Epidermal melanocyte (primary cell): ENCODE data around the gene CES3.

Experiments used
- DNase-seq: peaks from one replicate; pipeline ENCODE4 v3.0.0; 2011; ENCODE audit warnings: low spot score; ENCODE audit not compliant: insufficient read length

The CES3 gene

DNA sequence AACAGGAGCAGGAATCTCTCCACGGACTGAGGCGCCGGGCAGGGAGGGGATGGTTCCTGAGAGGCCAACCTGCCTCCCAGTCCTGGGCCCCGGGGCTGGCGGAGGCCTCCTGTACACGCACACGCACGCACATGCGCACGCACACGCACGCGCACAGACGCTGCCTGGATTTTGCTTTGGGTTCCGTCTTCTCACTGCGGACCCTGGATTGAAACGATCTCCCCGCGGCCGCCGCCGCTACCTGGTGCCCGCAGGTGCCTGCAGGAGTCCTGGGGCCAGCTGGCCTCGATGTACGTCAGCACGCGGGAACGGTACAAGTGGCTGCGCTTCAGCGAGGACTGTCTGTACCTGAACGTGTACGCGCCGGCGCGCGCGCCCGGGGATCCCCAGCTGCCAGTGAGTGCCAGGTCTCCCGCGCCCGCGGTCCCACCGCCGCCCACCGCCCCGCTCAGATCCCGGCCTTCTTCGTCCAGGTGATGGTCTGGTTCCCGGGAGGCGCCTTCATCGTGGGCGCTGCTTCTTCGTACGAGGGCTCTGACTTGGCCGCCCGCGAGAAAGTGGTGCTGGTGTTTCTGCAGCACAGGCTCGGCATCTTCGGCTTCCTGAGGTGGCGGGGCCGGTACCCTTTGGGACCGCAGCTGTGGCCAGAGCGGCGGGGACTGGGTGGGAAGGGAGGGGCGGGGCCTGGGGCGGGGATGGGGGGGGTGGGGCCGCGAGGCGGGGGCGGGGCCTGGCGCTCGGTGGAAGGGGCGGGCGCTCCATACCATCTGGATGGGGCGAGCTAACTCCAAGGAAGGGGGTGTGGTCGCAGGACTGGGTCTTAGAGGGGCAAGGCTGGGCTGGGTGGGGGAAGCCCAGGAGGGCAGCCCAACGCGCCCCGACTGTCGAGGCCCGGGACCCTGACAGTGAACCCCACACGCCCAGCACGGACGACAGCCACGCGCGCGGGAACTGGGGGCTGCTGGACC is 39.6 kb downstream of the CES3 start:
- peak; percentile 44 for DNase-seq

- no peak for DNase-seq
These were observed 40.7 kb downstream of the CES3 start for GRCh38 chr16:67001726-67002125.

DNA sequence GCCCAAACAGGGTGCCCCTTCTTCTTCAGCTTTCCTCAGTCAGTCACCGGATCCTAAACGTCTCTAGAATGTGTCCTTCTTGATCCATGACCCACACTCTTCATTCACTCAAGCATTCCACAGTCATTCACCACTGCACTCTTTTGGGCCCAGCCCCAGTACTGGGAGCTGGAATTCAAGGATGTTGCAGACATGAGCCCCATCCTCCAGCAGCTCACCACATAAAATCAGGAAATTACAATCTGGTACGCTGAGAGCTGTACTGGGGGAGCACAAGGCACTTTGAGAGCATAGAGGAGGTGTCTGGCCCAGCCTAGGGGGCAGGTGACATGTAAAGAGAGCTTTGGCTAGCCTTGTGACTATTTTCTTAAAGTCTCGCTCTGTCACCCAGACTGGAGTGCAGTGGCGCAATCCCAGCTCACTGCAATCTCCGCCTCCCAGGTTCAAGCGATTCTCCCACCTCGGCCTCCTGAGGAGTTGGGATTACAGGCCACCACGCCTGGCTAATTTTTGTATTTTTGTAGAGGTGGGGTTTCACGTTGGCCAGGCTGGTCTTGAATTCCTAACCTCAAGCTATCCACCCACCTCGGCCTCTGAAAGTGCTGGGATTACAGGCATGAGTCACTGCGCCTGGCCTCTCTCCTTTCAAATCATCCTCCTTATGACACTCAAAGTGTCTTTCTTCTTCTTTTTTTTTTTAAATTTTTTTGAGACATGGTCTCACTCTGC is 46.0 kb downstream of the CES3 start:
- DNase-seq = no peak

DNA sequence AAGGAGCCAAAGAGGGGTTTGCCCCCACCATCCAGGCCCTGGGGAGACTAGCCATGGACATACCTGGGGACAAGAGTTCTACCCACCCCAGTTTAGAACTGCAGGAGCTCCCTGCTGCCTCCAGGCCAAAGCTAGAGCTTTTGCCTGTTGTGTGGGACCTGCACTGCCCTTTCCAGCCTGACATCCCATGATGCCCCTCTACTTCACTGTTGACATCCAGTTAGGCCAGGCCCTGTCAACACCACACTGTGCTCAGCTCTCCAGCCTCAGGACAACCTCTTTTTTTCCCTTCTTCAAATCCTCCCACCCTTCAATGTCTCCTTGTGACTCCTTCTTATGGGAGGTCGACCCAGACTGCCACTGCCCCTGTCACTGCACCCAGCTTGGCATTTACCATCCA is 48.1 kb downstream of the CES3 start:
- DNase-seq = no peak

DNA sequence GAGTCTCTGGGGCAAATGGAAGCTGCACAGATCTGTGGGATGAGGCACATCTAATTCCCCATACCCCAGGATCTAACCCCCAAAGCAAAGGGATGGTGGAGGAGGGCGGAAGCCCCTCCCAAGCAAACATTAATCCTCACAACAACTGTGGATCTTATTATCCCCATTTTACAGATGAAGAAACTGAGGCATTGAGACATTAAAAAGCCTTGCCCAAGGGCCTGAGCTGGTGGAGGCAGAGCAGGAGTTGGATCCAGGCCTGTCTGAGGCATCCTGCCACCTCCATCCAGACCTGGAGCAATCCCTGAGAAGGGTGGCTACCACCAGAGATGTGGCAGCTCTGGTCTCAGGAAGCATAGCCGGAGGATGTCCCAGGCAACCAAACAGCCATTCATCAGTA is 50.2 kb downstream of the CES3 start:
- no peak for DNase-seq

GRCh38 chr16:67013233-67013822 is 52.3 kb downstream of the CES3 start:
- DNase-seq = no peak

DNA sequence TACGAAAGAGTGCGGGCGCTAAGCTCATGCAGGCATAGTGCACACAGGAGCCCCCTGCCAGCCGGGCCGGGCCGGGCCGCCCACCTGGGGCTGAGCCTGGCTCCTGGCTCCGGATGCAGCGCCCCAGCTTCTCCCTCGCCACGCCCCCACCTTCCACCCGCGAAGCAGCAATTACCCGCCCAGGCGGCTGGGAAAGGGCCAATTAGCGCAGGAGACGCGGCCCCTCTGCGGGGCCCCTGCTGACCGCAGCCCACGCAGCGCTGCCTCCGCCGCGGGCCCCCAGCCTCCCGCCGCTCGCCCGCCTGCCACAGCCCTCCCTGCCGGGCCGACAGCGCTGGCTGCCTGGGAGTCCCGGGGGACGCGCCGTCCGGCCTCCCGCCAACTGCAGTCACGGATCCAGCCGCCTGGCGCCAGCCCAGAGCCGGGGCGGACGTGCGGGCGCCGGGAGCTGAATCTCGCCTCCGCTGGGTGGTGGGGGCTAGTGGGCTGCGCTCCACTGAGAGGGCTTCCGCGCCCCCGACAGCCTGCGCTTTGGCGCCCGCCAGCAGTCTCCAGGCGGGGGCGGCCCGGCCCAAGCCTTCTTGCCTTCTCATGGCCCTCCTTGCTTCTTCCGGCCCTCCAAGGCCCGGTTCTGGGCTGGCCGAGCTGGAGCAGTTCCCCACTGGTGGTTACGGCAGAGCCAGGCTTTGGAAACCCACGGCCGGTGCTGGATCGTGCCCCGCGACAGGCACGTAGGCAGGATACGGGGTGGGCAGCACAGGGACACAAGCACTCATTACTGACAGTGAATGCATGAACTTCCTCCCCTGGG is 53.0 kb downstream of the CES3 start:
- peak; percentile 49 for DNase-seq

DNA sequence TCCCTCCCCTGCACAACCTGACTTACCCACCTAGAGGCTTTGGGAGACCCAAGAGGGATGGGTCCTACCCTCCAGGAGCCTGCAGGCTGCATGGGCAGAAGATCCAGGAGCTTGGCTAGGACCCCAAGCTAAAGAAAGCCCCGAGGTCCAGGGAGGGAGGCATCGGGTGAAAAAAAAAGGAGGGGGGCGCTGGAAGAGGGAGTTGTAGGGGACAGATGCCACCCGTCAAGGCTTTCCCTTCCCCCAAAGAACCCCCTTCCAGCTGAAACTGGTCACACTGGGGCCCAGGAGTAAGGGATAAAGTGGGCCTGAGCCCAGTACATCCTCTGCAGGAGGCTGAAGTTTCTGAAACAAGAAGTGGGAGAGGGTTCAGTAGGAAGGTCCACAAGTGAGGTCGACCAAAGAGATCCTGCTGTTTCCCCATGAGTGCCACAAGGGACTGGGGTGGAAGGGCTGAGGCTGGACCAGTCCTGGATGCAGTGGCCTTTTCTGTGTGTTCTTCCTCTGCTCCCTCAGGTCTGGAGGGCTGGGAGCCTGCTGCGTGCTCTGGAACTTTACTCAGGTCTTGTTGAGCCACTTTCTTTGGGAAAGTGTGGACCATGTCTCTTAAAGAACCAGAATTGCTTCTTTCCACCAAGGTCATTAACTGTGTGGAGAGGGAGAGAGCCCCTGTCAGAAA is 53.7 kb downstream of the CES3 start:
- DNase-seq = no peak

DNA sequence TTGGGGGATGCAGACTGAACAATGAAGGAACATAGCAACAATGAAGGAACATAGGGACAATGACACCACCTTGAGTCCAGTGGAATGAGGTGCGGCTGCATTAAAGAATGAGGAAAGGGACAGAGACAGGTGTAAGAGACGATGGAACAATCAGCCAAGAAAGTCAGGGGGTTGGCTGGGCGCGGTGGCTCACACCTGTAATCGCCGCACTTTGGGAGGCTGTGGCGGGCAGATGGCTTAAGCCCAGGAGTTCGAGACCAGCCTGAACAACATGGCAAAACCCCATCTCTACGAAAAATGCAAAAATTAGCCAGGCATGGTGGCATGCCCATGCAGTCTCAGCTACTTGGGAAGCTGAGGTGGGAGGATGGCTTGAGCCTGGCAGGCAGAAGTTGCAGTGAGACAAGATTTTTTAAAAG is 54.3 kb downstream of the CES3 start:
- no peak for DNase-seq

GRCh38 chr16:67016143-67016542 is 55.1 kb downstream of the CES3 start:
- DNase-seq = no peak

DNA sequence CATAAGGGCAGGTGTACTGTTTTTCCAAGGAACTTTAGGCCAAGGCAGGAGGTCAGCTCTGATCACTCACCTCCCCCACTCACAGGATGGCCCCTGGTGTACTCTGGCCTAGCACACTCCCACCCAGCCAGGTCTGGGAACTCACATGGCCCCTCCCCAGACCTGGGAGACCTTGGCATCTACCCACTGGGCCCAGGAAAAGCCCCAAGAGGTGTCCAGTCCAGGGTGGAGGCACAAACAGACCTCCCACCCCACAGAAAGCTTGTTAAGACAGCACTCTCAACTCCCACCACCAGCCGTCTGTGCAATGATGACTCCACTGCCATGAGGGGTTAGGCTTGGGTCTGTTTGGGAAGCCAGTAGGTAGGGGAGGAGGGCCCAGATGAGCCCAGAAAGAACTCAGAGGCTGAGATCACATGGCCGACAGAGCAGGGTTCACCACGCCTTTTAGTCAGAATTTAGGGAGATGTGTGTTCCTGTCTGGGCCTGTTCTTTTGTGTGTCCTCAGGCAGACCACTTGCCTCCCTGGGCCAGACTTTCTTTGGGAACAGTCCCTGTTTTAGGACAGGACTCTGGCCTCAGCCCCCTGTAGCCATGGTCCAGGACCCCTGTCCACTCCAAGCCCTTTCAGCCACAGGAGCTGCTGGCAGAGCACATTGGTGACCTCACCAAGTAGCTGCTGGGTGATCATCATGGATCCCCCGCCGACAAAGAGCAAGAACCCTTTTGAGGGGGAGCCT is 55.8 kb downstream of the CES3 start:
- DNase-seq = no peak

DNA sequence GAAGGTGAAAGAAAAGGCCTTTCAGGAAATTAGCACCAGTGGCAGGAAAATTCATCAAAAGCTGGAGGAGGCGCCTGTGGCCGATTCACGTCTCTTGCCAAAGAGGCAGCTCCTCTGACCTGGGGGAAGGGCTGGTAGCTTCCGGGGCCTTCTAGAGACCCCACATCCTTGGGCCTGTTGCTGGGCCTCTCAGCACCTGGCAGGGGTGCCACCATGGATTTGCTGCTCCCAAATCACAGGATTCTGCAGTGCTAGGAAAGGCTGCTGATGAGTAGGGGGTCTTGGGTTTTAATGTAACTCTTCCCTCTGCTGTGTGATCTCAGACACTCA is 56.3 kb downstream of the CES3 start:
- DNase-seq = no peak

DNA sequence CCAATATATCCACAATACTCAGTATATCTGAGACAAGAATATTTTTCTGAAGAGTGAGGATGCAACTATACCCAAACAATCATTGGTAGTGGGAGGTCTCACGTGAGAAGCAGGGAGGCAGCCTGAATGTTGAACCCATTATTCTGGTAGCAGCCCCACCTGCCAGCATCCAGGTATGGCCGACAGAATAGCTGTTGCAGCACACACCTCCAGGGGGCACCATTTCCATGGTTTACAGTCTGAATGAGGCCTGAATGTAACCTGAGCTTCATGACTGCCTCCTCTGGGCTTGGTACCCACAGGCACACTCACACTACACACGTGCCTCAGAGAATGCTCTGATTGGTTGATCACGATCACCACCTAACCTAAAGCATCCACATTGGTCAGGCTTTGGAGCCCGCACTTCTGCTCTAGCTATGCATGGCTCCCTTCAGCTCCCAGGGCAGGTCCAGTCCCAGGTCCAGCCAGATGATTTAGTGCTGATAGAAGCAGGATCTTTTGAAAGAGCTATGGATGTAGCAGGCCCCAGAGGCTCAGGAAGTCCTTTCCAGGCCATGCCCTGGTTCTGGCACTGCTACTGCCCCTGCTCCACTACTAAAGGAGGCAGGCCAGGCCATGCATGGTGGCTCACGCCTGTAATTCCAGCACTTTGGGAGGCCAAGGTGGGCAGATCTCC is 56.9 kb downstream of the CES3 start:
- no peak for DNase-seq

GRCh38 chr16:67019171-67019570 is 58.1 kb downstream of the CES3 start:
- DNase-seq = no peak

GRCh38 chr16:67021321-67021720 is 60.3 kb downstream of the CES3 start:
- no peak for DNase-seq

DNA sequence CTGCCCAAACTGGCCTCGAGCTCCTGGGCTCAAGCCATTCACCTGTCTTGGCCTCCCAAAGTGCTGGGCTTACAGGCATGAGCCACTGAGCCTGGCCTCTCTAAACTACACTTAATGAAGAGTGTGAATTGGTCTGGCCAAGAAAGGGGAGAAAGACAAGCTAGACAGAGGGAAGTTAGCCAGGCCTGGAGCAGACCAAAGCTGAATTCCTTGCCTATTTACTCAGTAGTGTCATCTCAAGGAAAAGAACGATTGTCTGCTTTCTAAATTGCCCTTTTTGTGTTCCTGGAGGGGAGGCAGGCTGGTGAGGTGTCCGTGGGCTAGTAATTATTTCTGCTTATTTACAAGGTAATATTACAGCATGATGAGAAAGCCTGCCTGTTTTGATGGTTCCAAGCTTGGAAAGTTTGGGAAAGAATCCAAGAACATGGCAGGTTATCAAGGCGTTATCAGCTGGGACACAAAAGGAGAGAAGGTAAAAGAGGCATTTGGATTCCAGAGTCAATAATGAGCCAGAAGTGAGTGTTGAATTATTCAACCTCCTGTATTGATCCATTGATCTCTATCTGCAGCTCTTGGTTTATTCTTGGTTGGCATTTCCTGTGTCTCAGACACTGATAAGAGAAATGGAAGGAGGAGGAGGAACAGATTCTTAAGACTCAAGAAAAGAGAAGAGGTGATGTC is 61.6 kb downstream of the CES3 start:
- DNase-seq = no peak

DNA sequence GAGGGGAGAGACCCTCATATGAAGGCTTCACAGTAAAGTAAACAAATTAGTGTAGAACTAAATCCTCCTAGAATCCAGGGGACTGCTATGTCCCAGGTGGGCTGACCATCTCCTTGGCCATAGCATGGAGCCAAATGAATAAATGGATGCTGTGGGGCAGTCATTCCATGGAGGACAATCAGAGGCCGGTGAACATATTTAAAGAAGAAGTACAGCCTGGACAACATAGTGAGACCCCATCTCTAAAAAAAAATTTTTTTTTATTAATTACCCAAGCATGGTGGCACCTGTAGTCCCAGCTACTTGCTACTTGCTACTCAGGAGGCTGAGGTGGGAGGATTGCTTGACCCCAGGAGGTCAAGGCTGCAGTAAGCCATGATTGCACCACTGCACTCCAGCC is 62.6 kb downstream of the CES3 start:
- DNase-seq = no peak
